Gastrocnemius medialis (tissue), 4 donors: Measurements from ENCODE around the gene THADA.

ENCODE experiments used
- POLR2A ChIP-seq, 2 donors: fragments of 450-650 bp; IDR thresholded peaks; one replicate each; pipeline ENCODE4 v1.6.1; 2017; ENCODE audit warnings: antibody characterized with exemption in 2 of 2, mild to moderate bottlenecking in 2 of 2, moderate library complexity in 2 of 2
- TF ChIP-seq, protein P1 (sequence below), 5 experiments: fragments of 450-650 bp in 3 of 5; fragments of 200-600 bp in 2 of 5; sonication (generic) in 2 of 5; IDR thresholded peaks in 4 of 5; conservative IDR thresholded peaks in 1 of 5; 1 replicate in 4 of 5; 2 replicates in 1 of 5; pipeline ENCODE4 v1.5.1; 2016 to 2019; ENCODE audit warnings: antibody characterized with exemption in 5 of 5, mild to moderate bottlenecking in 3 of 5, moderate library complexity in 3 of 5

DNA sequence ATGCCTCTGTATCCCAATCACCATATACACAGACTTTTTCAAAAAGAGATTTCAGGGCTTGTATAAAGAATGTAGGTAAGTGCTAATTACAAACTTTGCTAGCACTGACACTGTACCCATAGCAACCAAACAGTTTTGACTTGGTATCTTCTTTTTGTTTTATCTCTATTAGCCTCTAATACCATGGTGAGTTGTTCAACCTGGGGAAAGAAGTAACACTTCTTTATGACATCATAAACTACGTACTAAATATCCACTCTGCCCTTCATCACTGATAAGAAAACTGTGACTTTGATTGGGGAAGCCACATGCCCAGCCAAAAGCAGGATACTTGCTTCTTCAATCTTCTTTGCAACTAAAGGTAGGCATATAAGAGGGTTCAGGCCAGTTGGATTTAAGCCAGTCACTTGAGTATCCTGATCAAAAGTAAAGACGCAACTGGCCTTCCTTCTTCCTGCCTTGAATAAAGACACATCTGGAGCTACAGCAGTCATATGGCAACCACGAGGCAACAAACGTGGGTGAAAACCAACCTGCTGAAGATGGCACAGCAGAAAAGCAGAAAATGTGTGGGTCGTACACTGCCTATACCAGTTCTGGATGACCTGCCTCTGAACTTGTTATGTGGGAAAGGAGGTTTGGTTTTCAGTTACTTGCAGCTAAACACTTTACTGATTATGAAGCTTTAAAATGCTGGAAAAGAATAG lies 16.4 kb downstream of the THADA start:
- TF ChIP-seq, protein P1, sequence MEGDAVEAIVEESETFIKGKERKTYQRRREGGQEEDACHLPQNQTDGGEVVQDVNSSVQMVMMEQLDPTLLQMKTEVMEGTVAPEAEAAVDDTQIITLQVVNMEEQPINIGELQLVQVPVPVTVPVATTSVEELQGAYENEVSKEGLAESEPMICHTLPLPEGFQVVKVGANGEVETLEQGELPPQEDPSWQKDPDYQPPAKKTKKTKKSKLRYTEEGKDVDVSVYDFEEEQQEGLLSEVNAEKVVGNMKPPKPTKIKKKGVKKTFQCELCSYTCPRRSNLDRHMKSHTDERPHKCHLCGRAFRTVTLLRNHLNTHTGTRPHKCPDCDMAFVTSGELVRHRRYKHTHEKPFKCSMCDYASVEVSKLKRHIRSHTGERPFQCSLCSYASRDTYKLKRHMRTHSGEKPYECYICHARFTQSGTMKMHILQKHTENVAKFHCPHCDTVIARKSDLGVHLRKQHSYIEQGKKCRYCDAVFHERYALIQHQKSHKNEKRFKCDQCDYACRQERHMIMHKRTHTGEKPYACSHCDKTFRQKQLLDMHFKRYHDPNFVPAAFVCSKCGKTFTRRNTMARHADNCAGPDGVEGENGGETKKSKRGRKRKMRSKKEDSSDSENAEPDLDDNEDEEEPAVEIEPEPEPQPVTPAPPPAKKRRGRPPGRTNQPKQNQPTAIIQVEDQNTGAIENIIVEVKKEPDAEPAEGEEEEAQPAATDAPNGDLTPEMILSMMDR (IDR thresholded peaks at IDR 0.05 in 4 of 5, conservative IDR thresholded peaks at IDR 0.05 in 1 of 5) = no peak
- TF ChIP-seq POLR2A (IDR thresholded peaks at IDR 0.05) = no peak
